HG03571 (cell line): ENCODE results near the gene CCDC27.

Experiments
- ATAC-seq: cut with Tn5 transposase; IDR thresholded peaks from one replicate; pipeline ENCODE4 v1.9.1; 2021; ENCODE audit not compliant: unreplicated experiment

The CCDC27 gene

GRCh38 chr1:3752400-3752945 is at the start of gene CCDC27:
TSS of gene CCDC27 (plus strand) at chr1:3752450. CDS start at chr1:3752482, 32 bp downstream.
- ATAC-seq: no peak

GRCh38 chr1:3702528-3702927 is 49.7 kb upstream of the CCDC27 start:
- ATAC-seq: no peak

- no peak for ATAC-seq
These were observed 49.1 kb upstream of the CCDC27 start for GRCh38 chr1:3702990-3703728.

GRCh38 chr1:3703786-3704371 is 48.4 kb upstream of the CCDC27 start:
- no peak for ATAC-seq

- ATAC-seq: no peak
These were observed 46.8 kb upstream of the CCDC27 start for GRCh38 chr1:3705341-3705950.

GRCh38 chr1:3706651-3707297 is 45.5 kb upstream of the CCDC27 start:
- no peak for ATAC-seq

- no peak for ATAC-seq
These were observed 44.8 kb upstream of the CCDC27 start for GRCh38 chr1:3707298-3707938.

GRCh38 chr1:3707939-3708328 is 44.3 kb upstream of the CCDC27 start:
- no peak for ATAC-seq

- ATAC-seq: no peak
These were observed 43.5 kb upstream of the CCDC27 start for GRCh38 chr1:3708791-3709190.

- ATAC-seq: no peak
These were observed 42.0 kb upstream of the CCDC27 start for GRCh38 chr1:3710251-3710650.

- no peak for ATAC-seq
These were observed 40.9 kb upstream of the CCDC27 start for GRCh38 chr1:3711381-3711779.

GRCh38 chr1:3711780-3712451 is 40.3 kb upstream of the CCDC27 start:
- no peak for ATAC-seq

- no peak for ATAC-seq
These were observed 39.4 kb upstream of the CCDC27 start for GRCh38 chr1:3712573-3713535.

GRCh38 chr1:3713840-3714239 is 38.4 kb upstream of the CCDC27 start:
- no peak for ATAC-seq

- no peak for ATAC-seq
These were observed 37.9 kb upstream of the CCDC27 start for GRCh38 chr1:3714284-3714741.

- no peak for ATAC-seq
These were observed 37.4 kb upstream of the CCDC27 start for GRCh38 chr1:3714814-3715213.

GRCh38 chr1:3716351-3716750 is 35.9 kb upstream of the CCDC27 start:
- ATAC-seq: no peak

- no peak for ATAC-seq
These were observed 35.1 kb upstream of the CCDC27 start for GRCh38 chr1:3717041-3717714.
